ENCODE measurements around the gene IQGAP3. TPM values are rescaled to one million over a fixed set of nuclear protein-coding genes. Genes with fewer than 3 reads are reported as not detected.

The IQGAP3 gene
- total RNA-seq, 1 experiment from 2014 or later, result 93.6 TPM

GRCh38 chr1:156517748-156518147 is 54.6 kb downstream of the IQGAP3 start:
- TF ChIP-seq, protein P1, sequence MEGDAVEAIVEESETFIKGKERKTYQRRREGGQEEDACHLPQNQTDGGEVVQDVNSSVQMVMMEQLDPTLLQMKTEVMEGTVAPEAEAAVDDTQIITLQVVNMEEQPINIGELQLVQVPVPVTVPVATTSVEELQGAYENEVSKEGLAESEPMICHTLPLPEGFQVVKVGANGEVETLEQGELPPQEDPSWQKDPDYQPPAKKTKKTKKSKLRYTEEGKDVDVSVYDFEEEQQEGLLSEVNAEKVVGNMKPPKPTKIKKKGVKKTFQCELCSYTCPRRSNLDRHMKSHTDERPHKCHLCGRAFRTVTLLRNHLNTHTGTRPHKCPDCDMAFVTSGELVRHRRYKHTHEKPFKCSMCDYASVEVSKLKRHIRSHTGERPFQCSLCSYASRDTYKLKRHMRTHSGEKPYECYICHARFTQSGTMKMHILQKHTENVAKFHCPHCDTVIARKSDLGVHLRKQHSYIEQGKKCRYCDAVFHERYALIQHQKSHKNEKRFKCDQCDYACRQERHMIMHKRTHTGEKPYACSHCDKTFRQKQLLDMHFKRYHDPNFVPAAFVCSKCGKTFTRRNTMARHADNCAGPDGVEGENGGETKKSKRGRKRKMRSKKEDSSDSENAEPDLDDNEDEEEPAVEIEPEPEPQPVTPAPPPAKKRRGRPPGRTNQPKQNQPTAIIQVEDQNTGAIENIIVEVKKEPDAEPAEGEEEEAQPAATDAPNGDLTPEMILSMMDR (IDR thresholded peaks at IDR 0.05; ENCODE audit: unreplicated experiment), result no peak
- H3K27ac Mint-ChIP-seq (ENCODE audit: unreplicated experiment), result no peak overlapping the region
- intact Hi-C loops (cut with micrococcal nuclease; ENCODE audit: unreplicated experiment), result no loop called here
- H3K4me1 Mint-ChIP-seq (ENCODE audit: low read depth, unreplicated experiment), result no peaks in the 10 kb centered on the region
- H3K4me3 Mint-ChIP-seq (ENCODE audit: low read depth, unreplicated experiment), result no peak overlapping the region
- CTCF ChIA-PET, result no interaction called here
- no peak for DNase-seq
- BruUV-seq (replicated peaks), result no TSS peak
- peaks cover 3% of the 10 kb centered on the region for H3K27me3 Mint-ChIP-seq (ENCODE audit: unreplicated experiment)
- no peaks in the 10 kb centered on the region for H3K9me3 Mint-ChIP-seq (ENCODE audit: low read depth, unreplicated experiment)
- no peaks in the 10 kb centered on the region for H3K36me3 Mint-ChIP-seq (ENCODE audit: insufficient read depth, unreplicated experiment)

DNA sequence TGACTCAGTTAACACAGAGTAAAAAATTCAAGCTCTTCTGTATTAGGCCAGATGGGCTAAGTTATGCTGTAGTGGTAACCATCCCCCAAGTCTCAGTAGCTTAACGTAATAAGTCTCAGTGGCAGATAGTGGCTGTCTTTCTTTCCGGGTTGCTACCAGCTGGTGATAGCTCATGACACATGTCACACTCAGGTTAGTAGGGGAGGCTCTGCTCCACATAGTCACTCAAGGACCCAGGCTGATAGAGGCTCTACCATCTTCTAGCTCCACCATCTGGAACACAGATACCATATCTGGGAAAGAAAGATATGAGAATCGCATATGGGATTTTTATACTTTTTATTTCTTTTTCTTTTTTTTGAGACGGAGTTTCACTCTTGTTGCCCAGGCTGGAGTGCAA is 55.5 kb downstream of the IQGAP3 start:
- H3K27me3 Mint-ChIP-seq (ENCODE audit: unreplicated experiment), result peaks cover 13% of the 10 kb centered on the region
- H3K27ac Mint-ChIP-seq (ENCODE audit: unreplicated experiment), result no peak overlapping the region
- CTCF ChIA-PET, result interaction anchor here (0.7 kb wide), 2 partner anchors 104 to 439 kb away, joined by 3 to 4 read pairs; no protein-coding TSS in a partner anchor
- TF ChIP-seq, protein P1 (IDR thresholded peaks at IDR 0.05; ENCODE audit: unreplicated experiment), result no peak
- intact Hi-C loops (cut with micrococcal nuclease; ENCODE audit: unreplicated experiment), result no loop called here
- H3K9me3 Mint-ChIP-seq (ENCODE audit: low read depth, unreplicated experiment), result no peaks in the 10 kb centered on the region
- H3K4me3 Mint-ChIP-seq (ENCODE audit: low read depth, unreplicated experiment), result no peak overlapping the region
- H3K36me3 Mint-ChIP-seq (ENCODE audit: insufficient read depth, unreplicated experiment), result no peaks in the 10 kb centered on the region
- H3K4me1 Mint-ChIP-seq (ENCODE audit: low read depth, unreplicated experiment), result no peaks in the 10 kb centered on the region
- no TSS peak for BruUV-seq (replicated peaks)
- DNase-seq, result no peak

GRCh38 chr1:156515956-156516355 is 56.4 kb downstream of the IQGAP3 start:
- H3K4me3 Mint-ChIP-seq (ENCODE audit: low read depth, unreplicated experiment), result no peak overlapping the region
- TF ChIP-seq, protein P1 (IDR thresholded peaks at IDR 0.05; ENCODE audit: unreplicated experiment), result no peak
- peaks cover 2% of the 10 kb centered on the region for H3K4me1 Mint-ChIP-seq (ENCODE audit: low read depth, unreplicated experiment)
- BruUV-seq (replicated peaks), result no TSS peak
- CTCF ChIA-PET, result interaction anchor here (0.5 kb wide), 1 partner anchor 15 kb away, joined by 3 read pairs; the partner anchor contains the start of gene MEF2D
- no peak overlapping the region for H3K27ac Mint-ChIP-seq (ENCODE audit: unreplicated experiment)
- H3K27me3 Mint-ChIP-seq (ENCODE audit: unreplicated experiment), result peaks cover 16% of the 10 kb centered on the region
- intact Hi-C loops (cut with micrococcal nuclease; ENCODE audit: unreplicated experiment), result no loop called here
- no peaks in the 10 kb centered on the region for H3K36me3 Mint-ChIP-seq (ENCODE audit: insufficient read depth, unreplicated experiment)
- no peak for DNase-seq
- H3K9me3 Mint-ChIP-seq (ENCODE audit: low read depth, unreplicated experiment), result no peaks in the 10 kb centered on the region

GRCh38 chr1:156513185-156513584 is 59.2 kb downstream of the IQGAP3 start:
- TF ChIP-seq, protein P1 (IDR thresholded peaks at IDR 0.05; ENCODE audit: unreplicated experiment), result no peak
- no peak overlapping the region for H3K27ac Mint-ChIP-seq (ENCODE audit: unreplicated experiment)
- peaks cover 40% of the 10 kb centered on the region for H3K27me3 Mint-ChIP-seq (ENCODE audit: unreplicated experiment)
- H3K4me3 Mint-ChIP-seq (ENCODE audit: low read depth, unreplicated experiment), result no peak overlapping the region
- no peaks in the 10 kb centered on the region for H3K36me3 Mint-ChIP-seq (ENCODE audit: insufficient read depth, unreplicated experiment)
- CTCF ChIA-PET, result no interaction called here
- no peak for DNase-seq
- BruUV-seq (replicated peaks), result no TSS peak
- peaks cover 12% of the 10 kb centered on the region for H3K4me1 Mint-ChIP-seq (ENCODE audit: low read depth, unreplicated experiment)
- intact Hi-C loops (cut with micrococcal nuclease; ENCODE audit: unreplicated experiment), result no loop called here
- H3K9me3 Mint-ChIP-seq (ENCODE audit: low read depth, unreplicated experiment), result no peaks in the 10 kb centered on the region

All from Calu3 (cell line).